Mesenchymal stem cell (in vitro differentiated cells and primary cell): ENCODE results near the gene IGFBP6.

ENCODE experiments used
- DNase-seq: peaks from one replicate; pipeline ENCODE4 v3.0.0-alpha.2; 2013
- H2AFZ ChIP-seq: one replicate; pipeline ENCODE4 v1.6.1; 2013; ENCODE audit warnings: low read depth, mild to moderate bottlenecking, control low read depth, inconsistent platforms, low read length, moderate library complexity
- H2AK5ac ChIP-seq: 2 replicates; pipeline ENCODE4 v1.6.1; 2013; ENCODE audit warnings: low read length, moderate library complexity, mild to moderate bottlenecking, inconsistent platforms; ENCODE audit not compliant: severe bottlenecking
- H2BK120ac ChIP-seq: one replicate; pipeline ENCODE4 v1.6.1; 2013; ENCODE audit warnings: low read depth, mild to moderate bottlenecking, inconsistent platforms, low read length, moderate library complexity
- H2BK12ac ChIP-seq, 2 experiments: one replicate each; pipeline ENCODE4 v1.6.1; 2013; ENCODE audit warnings: inconsistent platforms in 2 of 2, low read length in 2 of 2, mild to moderate bottlenecking in 2 of 2, moderate library complexity in 2 of 2, control low read depth in 1 of 2
- H2BK15ac ChIP-seq: one replicate; pipeline ENCODE4 v1.6.1; 2013; ENCODE audit warnings: mild to moderate bottlenecking, low read depth, inconsistent platforms; ENCODE audit not compliant: poor library complexity, severe bottlenecking
- H2BK5ac ChIP-seq: 2 replicates; pipeline ENCODE4 v1.6.1; 2013; ENCODE audit warnings: low read depth, mild to moderate bottlenecking, low read length, control low read depth, inconsistent platforms; ENCODE audit not compliant: poor library complexity, severe bottlenecking
- H3K14ac ChIP-seq, 2 experiments: one replicate each; pipeline ENCODE4 v1.6.1; 2013; ENCODE audit warnings: inconsistent platforms in 2 of 2, low read length in 2 of 2, control low read depth in 1 of 2, mild to moderate bottlenecking in 1 of 2, moderate library complexity in 1 of 2
- H3K18ac ChIP-seq, 2 experiments: one replicate each; pipeline ENCODE4 v1.6.1; 2013; ENCODE audit warnings: inconsistent platforms in 2 of 2, low read length in 2 of 2, control low read depth in 1 of 2, low read depth in 1 of 2, mild to moderate bottlenecking in 1 of 2
- H3K23ac ChIP-seq, 2 experiments: one replicate each; pipeline ENCODE4 v1.6.1; 2013; ENCODE audit warnings: inconsistent platforms in 2 of 2, low read length in 2 of 2, mild to moderate bottlenecking in 2 of 2, moderate library complexity in 2 of 2, control low read depth in 1 of 2
- H3K27ac ChIP-seq: 2 replicates; pipeline ENCODE4 v1.5.1; 2013; ENCODE audit warnings: mild to moderate bottlenecking, moderate library complexity, low read length, control low read depth, inconsistent platforms; ENCODE audit not compliant: poor library complexity, severe bottlenecking
- H3K27me3 ChIP-seq, 2 experiments: 2 replicates each; pipeline versions ENCODE4 v1.6.1 to v1.7.0; 2013; ENCODE audit warnings: low read length in 2 of 2, mild to moderate bottlenecking in 2 of 2, moderate library complexity in 2 of 2, control low read depth in 1 of 2, inconsistent platforms in 1 of 2; ENCODE audit not compliant: control insufficient read depth in 1 of 2, insufficient read depth in 1 of 2
- H3K36me3 ChIP-seq, 2 experiments: 2 replicates each; pipeline versions ENCODE4 v1.6.1 to v1.7.0; 2013; ENCODE audit warnings: low read length in 2 of 2, control low read depth in 1 of 2, inconsistent platforms in 1 of 2, low read depth in 1 of 2, mild to moderate bottlenecking in 1 of 2; ENCODE audit not compliant: insufficient read depth in 2 of 2, control insufficient read depth in 1 of 2
- H3K4ac ChIP-seq, 2 experiments: one replicate each; pipeline ENCODE4 v1.6.1; 2013; ENCODE audit warnings: inconsistent platforms in 2 of 2, low read length in 2 of 2, mild to moderate bottlenecking in 2 of 2, moderate library complexity in 2 of 2, control low read depth in 1 of 2, low read depth in 1 of 2
- H3K4me1 ChIP-seq: 2 replicates; pipeline ENCODE4 v1.6.1; 2013; ENCODE audit warnings: low read depth, low read length, control low read depth; ENCODE audit not compliant: control insufficient read depth, insufficient read depth
- H3K4me2 ChIP-seq: 2 replicates; pipeline ENCODE4 v1.6.1; 2013; ENCODE audit warnings: low read length, mild to moderate bottlenecking, inconsistent platforms; ENCODE audit not compliant: poor library complexity, severe bottlenecking
- H3K4me3 ChIP-seq, 2 experiments: 2 replicates each; pipeline versions ENCODE4 v1.5.1 to v1.7.0; 2013; ENCODE audit warnings: low read length in 2 of 2, mild to moderate bottlenecking in 2 of 2, control low read depth in 1 of 2, low read depth in 1 of 2; ENCODE audit not compliant: insufficient read depth in 1 of 2
- H3K79me1 ChIP-seq: replicated peaks from 2 replicates; pipeline ENCODE4 v1.6.1; 2013; ENCODE audit warnings: mild to moderate bottlenecking, control low read depth, low read length, inconsistent platforms; ENCODE audit not compliant: poor library complexity, severe bottlenecking
- H3K9ac ChIP-seq: 2 replicates; pipeline ENCODE4 v1.7.0; 2013; ENCODE audit warnings: mild to moderate bottlenecking, low read length, moderate library complexity
- H3K9me3 ChIP-seq: 2 replicates; pipeline ENCODE4 v1.7.0; 2013; ENCODE audit warnings: mild to moderate bottlenecking, low read length; ENCODE audit not compliant: control insufficient read depth
- H4K8ac ChIP-seq: one replicate; pipeline ENCODE4 v1.6.1; 2013; ENCODE audit warnings: inconsistent platforms, mild to moderate bottlenecking, low read length, moderate library complexity
- H4K91ac ChIP-seq: one replicate; pipeline ENCODE4 v1.6.1; 2013; ENCODE audit warnings: mild to moderate bottlenecking, low read length, inconsistent platforms
- WGBS: methylation state at CpG from one replicate; pipeline ENCODE4 v1.1.7; 2013; ENCODE audit warnings: mixed read lengths; 5-methylcytosine and 5-hydroxymethylcytosine counted together

IGFBP6 gene

GRCh38 chr12:53070877-53071492 is 26.5 kb upstream of the IGFBP6 start:
- Histone ChIP-seq H3K9me3 (no peaks in the 10 kb centered on the region), H3K79me1 (peaks cover 27% of the 10 kb centered on the region), H2AFZ (no peak overlapping the region), H2BK12ac (peak overlapping the region; percentile 60 to 69), H3K18ac (peak overlapping the region in 1 of 2 experiments; percentile 0), H2BK120ac (no peak overlapping the region), H3K23ac (no peak overlapping the region), H3K4ac (peak overlapping the region in 1 of 2 experiments; percentile 20), H4K8ac (peak overlapping the region; percentile 27), H3K4me2 (no peak overlapping the region), H3K14ac (no peak overlapping the region), H3K27ac (no peak overlapping the region), H2BK5ac (no peak overlapping the region), H3K36me3 (peaks cover 39 to 65% of the 10 kb centered on the region in 2 experiments), H3K9ac (peak overlapping the region; percentile 62), H3K4me3 (no peak overlapping the region), H2BK15ac (no peak overlapping the region), H4K91ac (peak overlapping the region; percentile 9), H3K4me1 (peaks cover 23% of the 10 kb centered on the region), H2AK5ac (no peak overlapping the region), H3K27me3 (no peaks in the 10 kb centered on the region)
- 72% methylated on average over 6 of the region's 7 CpGs for WGBS
- no peak for DNase-seq

DNA sequence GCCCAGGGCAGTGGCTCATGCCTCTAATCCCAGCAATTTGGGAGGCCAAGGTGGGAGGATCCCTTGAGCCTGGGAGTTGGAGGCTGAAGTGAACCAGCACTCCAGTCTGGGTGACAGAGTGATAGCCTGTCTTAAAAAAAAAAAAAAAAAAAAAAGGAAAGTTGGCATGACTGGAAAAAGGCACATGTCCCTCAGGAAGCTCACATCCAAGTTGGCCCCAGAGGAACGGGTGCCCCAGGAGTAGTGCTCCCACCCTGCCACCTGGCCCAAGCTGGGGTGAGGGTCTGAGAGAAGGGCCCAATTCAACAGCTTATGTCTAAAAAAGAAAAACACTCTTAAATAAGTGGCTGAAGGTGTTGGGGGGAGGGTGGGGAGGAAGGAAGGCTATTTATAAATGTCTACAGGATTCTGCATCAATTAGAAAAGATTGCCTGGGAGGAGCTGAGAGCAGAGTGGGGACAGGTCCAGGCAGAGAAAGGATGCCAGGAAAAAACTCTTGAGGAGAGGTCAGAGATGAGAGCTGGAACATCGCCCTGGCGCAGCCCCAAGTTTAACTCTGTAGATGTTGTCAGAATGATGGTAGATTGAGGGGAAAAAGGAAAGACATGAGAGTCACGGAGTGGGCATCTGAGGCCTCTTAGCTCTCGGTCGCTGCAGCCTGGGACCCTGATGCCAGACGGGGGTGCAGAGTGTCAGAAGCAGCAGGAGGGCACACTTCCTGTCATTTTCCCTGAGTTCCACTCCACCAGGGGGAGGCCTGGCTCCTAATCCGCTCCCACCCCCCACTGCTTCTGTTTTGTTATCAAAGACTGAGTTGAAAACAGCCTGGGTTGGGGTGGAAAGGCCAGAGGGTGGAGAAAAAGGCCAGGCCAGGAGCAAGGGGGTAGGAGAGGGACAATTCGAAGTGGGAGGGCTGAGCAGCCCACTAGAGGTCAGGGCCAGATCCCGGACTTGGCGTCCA is 25.6 kb upstream of the IGFBP6 start:
- H3K18ac ChIP-seq = peak overlapping the region in 1 of 2 experiments; percentile 63
- peak overlapping the region; percentile 68 for H2BK15ac ChIP-seq
- peak overlapping the region in 1 of 2 experiments; percentile 69 for H2BK12ac ChIP-seq

GRCh38 chr12:53073881-53074280 is 23.6 kb upstream of the IGFBP6 start:
- no peak overlapping the region for H3K27ac ChIP-seq
- H3K4me2 ChIP-seq = no peak overlapping the region
- no peak overlapping the region for H2BK5ac ChIP-seq
- 95% methylated on average over 6 of the region's 6 CpGs for WGBS
- H2AK5ac ChIP-seq = no peak overlapping the region
- no peak overlapping the region for H4K91ac ChIP-seq
- H3K23ac ChIP-seq = no peak overlapping the region
- H3K9ac ChIP-seq = peak overlapping the region; percentile 56
- peaks cover 15% of the 10 kb centered on the region for H3K4me1 ChIP-seq
- no peak overlapping the region for H4K8ac ChIP-seq
- peaks cover 37% of the 10 kb centered on the region for H3K79me1 ChIP-seq
- peaks cover 47 to 54% of the 10 kb centered on the region in 2 experiments for H3K36me3 ChIP-seq
- H2AFZ ChIP-seq = no peak overlapping the region
- H3K14ac ChIP-seq = no peak overlapping the region
- no peaks in the 10 kb centered on the region for H3K9me3 ChIP-seq
- no peaks in the 10 kb centered on the region for H3K27me3 ChIP-seq
- H2BK12ac ChIP-seq = no peak overlapping the region
- DNase-seq = no peak
- H3K4me3 ChIP-seq = peak overlapping the region in 1 of 2 experiments; percentile 38
- no peak overlapping the region for H2BK120ac ChIP-seq
- no peak overlapping the region for H2BK15ac ChIP-seq
- no peak overlapping the region for H3K18ac ChIP-seq
- no peak overlapping the region for H3K4ac ChIP-seq

More for the DNA sequence above, 25.6 kb upstream of the IGFBP6 start:
- no peaks in the 10 kb centered on the region for H3K27me3 ChIP-seq
- peak overlapping the region; percentile 12 for H4K8ac ChIP-seq
- H3K4ac ChIP-seq = peak overlapping the region in 1 of 2 experiments; percentile 41
- DNase-seq = no peak
- H2AFZ ChIP-seq = no peak overlapping the region
- no peak overlapping the region for H3K23ac ChIP-seq
- H3K27ac ChIP-seq = no peak overlapping the region
- H3K14ac ChIP-seq = no peak overlapping the region
- H4K91ac ChIP-seq = no peak overlapping the region
- H3K4me1 ChIP-seq = peaks cover 17% of the 10 kb centered on the region
- H2BK120ac ChIP-seq = no peak overlapping the region
- no peak overlapping the region for H3K4me2 ChIP-seq
- H3K79me1 ChIP-seq = peaks cover 28% of the 10 kb centered on the region
- WGBS = 51% methylated on average over 10 of the region's 11 CpGs
- no peak overlapping the region for H2AK5ac ChIP-seq
- H3K4me3 ChIP-seq = peak overlapping the region in 1 of 2 experiments; percentile 15
- H2BK5ac ChIP-seq = no peak overlapping the region
- H3K9ac ChIP-seq = peak overlapping the region; percentile 62
- no peaks in the 10 kb centered on the region for H3K9me3 ChIP-seq
- H3K36me3 ChIP-seq = peaks cover 40 to 64% of the 10 kb centered on the region in 2 experiments
